Esophagus muscularis mucosa (tissue), 3 donors: Measurements from ENCODE around the gene MYL12B.

ENCODE experiments used
- POLR2AphosphoS5 ChIP-seq, 2 donors: sonication (generic); formaldehyde crosslinking; IDR thresholded peaks; one replicate each; pipeline ENCODE4 v1.6.1; 2017; ENCODE audit warnings: antibody characterized with exemption in 2 of 2
- TF ChIP-seq, protein P1 (sequence below), 3 experiments: fragments of 200-600 bp in 2 of 3; fragments of 450-650 bp in 1 of 3; sonication (generic) in 2 of 3; IDR thresholded peaks; one replicate each; pipeline ENCODE4 v1.5.1; 2017 to 2019; ENCODE audit warnings: antibody characterized with exemption in 3 of 3, mild to moderate bottlenecking in 2 of 3, moderate library complexity in 1 of 3

DNA sequence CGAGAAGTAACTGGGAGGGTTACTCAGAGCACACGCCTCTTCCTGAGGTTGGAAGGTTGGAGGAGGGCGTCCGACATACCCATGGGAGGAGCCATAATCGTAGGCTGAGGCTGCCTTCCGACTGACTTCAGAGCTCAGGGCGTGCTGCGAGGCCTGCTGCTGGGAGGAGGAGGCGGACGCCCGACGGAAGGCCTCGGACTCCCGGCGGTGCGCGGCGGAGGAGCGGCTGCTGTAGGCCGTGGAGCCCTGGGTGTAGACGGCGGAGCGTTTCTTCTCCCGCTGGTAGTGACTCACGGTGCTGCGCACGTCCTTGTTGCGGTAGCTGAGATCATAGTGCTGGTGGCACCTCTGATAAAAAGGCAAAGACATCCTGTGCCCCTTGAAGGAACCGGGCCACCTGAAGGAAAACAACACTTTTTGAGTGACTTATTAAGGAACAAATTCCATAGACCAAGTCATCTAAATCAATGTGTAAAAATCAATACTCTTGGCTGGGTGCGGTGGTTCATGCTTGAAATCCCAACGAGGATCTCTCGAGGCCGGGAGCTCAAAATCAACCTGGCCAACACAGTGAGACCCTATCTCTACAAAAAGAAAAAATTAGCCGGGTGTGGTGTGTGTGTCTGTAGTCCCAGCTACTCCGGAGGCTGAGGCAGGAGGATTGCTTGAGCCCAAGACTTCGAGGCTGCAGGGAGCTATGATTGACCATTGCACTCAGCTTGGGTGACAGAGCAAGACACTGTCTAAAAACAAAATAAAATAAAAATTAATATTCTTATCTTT is 46.9 kb upstream of the MYL12B start:
- TF ChIP-seq, protein P1, sequence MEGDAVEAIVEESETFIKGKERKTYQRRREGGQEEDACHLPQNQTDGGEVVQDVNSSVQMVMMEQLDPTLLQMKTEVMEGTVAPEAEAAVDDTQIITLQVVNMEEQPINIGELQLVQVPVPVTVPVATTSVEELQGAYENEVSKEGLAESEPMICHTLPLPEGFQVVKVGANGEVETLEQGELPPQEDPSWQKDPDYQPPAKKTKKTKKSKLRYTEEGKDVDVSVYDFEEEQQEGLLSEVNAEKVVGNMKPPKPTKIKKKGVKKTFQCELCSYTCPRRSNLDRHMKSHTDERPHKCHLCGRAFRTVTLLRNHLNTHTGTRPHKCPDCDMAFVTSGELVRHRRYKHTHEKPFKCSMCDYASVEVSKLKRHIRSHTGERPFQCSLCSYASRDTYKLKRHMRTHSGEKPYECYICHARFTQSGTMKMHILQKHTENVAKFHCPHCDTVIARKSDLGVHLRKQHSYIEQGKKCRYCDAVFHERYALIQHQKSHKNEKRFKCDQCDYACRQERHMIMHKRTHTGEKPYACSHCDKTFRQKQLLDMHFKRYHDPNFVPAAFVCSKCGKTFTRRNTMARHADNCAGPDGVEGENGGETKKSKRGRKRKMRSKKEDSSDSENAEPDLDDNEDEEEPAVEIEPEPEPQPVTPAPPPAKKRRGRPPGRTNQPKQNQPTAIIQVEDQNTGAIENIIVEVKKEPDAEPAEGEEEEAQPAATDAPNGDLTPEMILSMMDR (IDR thresholded peaks at IDR 0.05) = no peak
- TF ChIP-seq POLR2AphosphoS5 (IDR thresholded peaks at IDR 0.05) = no peak
